Activated naive CD4-positive, alpha-beta T cell treated with anti-CD3 and anti-CD28 coated beads, Interleukin-2, amount 50 U/mL, for 24 hours (primary cell): Measurements from ENCODE around the gene SENP2.
"Not testable (repeated sequence)": the region's sequence is repeated elsewhere in the genome, so short reads cannot be mapped to it uniquely, and the experiment has no call there.

Experiments used
- H3K27ac Mint-ChIP-seq: one replicate; pipeline ENCODE4 v1.8.0; 2021; ENCODE audit warnings: mild to moderate bottlenecking, mixed read lengths
- H3K27me3 Mint-ChIP-seq: one replicate; pipeline ENCODE4 v1.8.0; 2021; ENCODE audit warnings: mixed read lengths
- H3K36me3 Mint-ChIP-seq: one replicate; pipeline ENCODE4 v1.8.0; 2021; ENCODE audit warnings: mixed read lengths
- H3K4me1 Mint-ChIP-seq: one replicate; pipeline ENCODE4 v1.8.0; 2021; ENCODE audit warnings: mixed read lengths
- H3K4me3 Mint-ChIP-seq: one replicate; pipeline ENCODE4 v1.8.0; 2021; ENCODE audit warnings: mild to moderate bottlenecking, mixed read lengths
- H3K9me3 Mint-ChIP-seq: one replicate; pipeline ENCODE4 v1.8.0; 2021; ENCODE audit warnings: mixed read lengths

The SENP2 gene

GRCh38 chr3:185653949-185654757 lies 68.1 kb downstream of the SENP2 start:
- no peaks in the 10 kb centered on the region for H3K9me3 Mint-ChIP-seq
- no peak overlapping the region for H3K27ac Mint-ChIP-seq
- H3K36me3 Mint-ChIP-seq = no peaks in the 10 kb centered on the region
- H3K4me1 Mint-ChIP-seq = no peaks in the 10 kb centered on the region
- no peaks in the 10 kb centered on the region for H3K27me3 Mint-ChIP-seq
- H3K4me3 Mint-ChIP-seq = no peak overlapping the region

GRCh38 chr3:185654758-185655145 lies 68.7 kb downstream of the SENP2 start:
- Mint-ChIP-seq H3K4me3 (no peak overlapping the region), H3K27ac (no peak overlapping the region), H3K9me3 (no peaks in the 10 kb centered on the region), H3K36me3 (no peaks in the 10 kb centered on the region), H3K27me3 (no peaks in the 10 kb centered on the region), H3K4me1 (no peaks in the 10 kb centered on the region)

GRCh38 chr3:185655426-185656320 lies 69.6 kb downstream of the SENP2 start:
- Mint-ChIP-seq H3K4me1 (no peaks in the 10 kb centered on the region), H3K27ac (no peak overlapping the region), H3K36me3 (no peaks in the 10 kb centered on the region), H3K27me3 (no peaks in the 10 kb centered on the region), H3K4me3 (no peak overlapping the region), H3K9me3 (no peaks in the 10 kb centered on the region)

GRCh38 chr3:185656321-185656840 lies 70.3 kb downstream of the SENP2 start:
- no peak overlapping the region for H3K4me3 Mint-ChIP-seq

GRCh38 chr3:185657211-185657610 lies 71.1 kb downstream of the SENP2 start:
- Mint-ChIP-seq H3K9me3 (no peaks in the 10 kb centered on the region), H3K27ac (no peak overlapping the region), H3K27me3 (peaks cover 4% of the 10 kb centered on the region), H3K4me3 (no peak overlapping the region), H3K4me1 (no peaks in the 10 kb centered on the region), H3K36me3 (no peaks in the 10 kb centered on the region)

More at GRCh38 chr3:185656321-185656840, 70.3 kb downstream of the SENP2 start:
- Mint-ChIP-seq H3K27me3 (no peaks in the 10 kb centered on the region), H3K9me3 (no peaks in the 10 kb centered on the region), H3K27ac (no peak overlapping the region), H3K36me3 (no peaks in the 10 kb centered on the region), H3K4me1 (no peaks in the 10 kb centered on the region)

GRCh38 chr3:185657691-185658503 lies 71.8 kb downstream of the SENP2 start:
- H3K36me3 Mint-ChIP-seq = no peaks in the 10 kb centered on the region
- peaks cover 4% of the 10 kb centered on the region for H3K27me3 Mint-ChIP-seq
- no peaks in the 10 kb centered on the region for H3K4me1 Mint-ChIP-seq
- H3K9me3 Mint-ChIP-seq = no peaks in the 10 kb centered on the region
- no peak overlapping the region for H3K4me3 Mint-ChIP-seq
- no peak overlapping the region for H3K27ac Mint-ChIP-seq

GRCh38 chr3:185658504-185658912 lies 72.4 kb downstream of the SENP2 start:
- H3K4me1 Mint-ChIP-seq = no peaks in the 10 kb centered on the region
- peaks cover 4% of the 10 kb centered on the region for H3K27me3 Mint-ChIP-seq
- H3K9me3 Mint-ChIP-seq = no peaks in the 10 kb centered on the region
- no peak overlapping the region for H3K4me3 Mint-ChIP-seq
- no peaks in the 10 kb centered on the region for H3K36me3 Mint-ChIP-seq
- H3K27ac Mint-ChIP-seq = no peak overlapping the region

GRCh38 chr3:185658943-185659342 lies 72.8 kb downstream of the SENP2 start:
- H3K27me3 Mint-ChIP-seq = peaks cover 4% of the 10 kb centered on the region
- no peaks in the 10 kb centered on the region for H3K9me3 Mint-ChIP-seq
- no peak overlapping the region for H3K27ac Mint-ChIP-seq
- no peaks in the 10 kb centered on the region for H3K4me1 Mint-ChIP-seq
- H3K4me3 Mint-ChIP-seq = no peak overlapping the region
- no peaks in the 10 kb centered on the region for H3K36me3 Mint-ChIP-seq

GRCh38 chr3:185659942-185660921 lies 74.1 kb downstream of the SENP2 start:
- peaks cover 7% of the 10 kb centered on the region for H3K27me3 Mint-ChIP-seq

GRCh38 chr3:185661296-185661695 lies 75.2 kb downstream of the SENP2 start:
- not testable (repeated sequence) for H3K4me3 Mint-ChIP-seq, H3K27me3 Mint-ChIP-seq, H3K36me3 Mint-ChIP-seq, H3K4me1 Mint-ChIP-seq, H3K9me3 Mint-ChIP-seq
- peak overlapping the region; percentile 1 for H3K27ac Mint-ChIP-seq

More at GRCh38 chr3:185659942-185660921, 74.1 kb downstream of the SENP2 start:
- Mint-ChIP-seq H3K4me3 (no peak overlapping the region), H3K4me1 (no peaks in the 10 kb centered on the region), H3K9me3 (no peaks in the 10 kb centered on the region), H3K27ac (no peak overlapping the region), H3K36me3 (no peaks in the 10 kb centered on the region)

- Mint-ChIP-seq H3K4me1 (no peaks in the 10 kb centered on the region), H3K4me3 (no peak overlapping the region), H3K27me3 (peaks cover 7% of the 10 kb centered on the region), H3K36me3 (no peaks in the 10 kb centered on the region), H3K9me3 (no peaks in the 10 kb centered on the region), H3K27ac (peak overlapping the region; percentile 52)
These were observed 75.7 kb downstream of the SENP2 start for GRCh38 chr3:185661772-185662171.

GRCh38 chr3:185663929-185664328 lies 77.8 kb downstream of the SENP2 start:
- Mint-ChIP-seq H3K27ac (no peak overlapping the region), H3K9me3 (no peaks in the 10 kb centered on the region), H3K27me3 (peaks cover 7% of the 10 kb centered on the region), H3K36me3 (no peaks in the 10 kb centered on the region), H3K4me3 (no peak overlapping the region), H3K4me1 (no peaks in the 10 kb centered on the region)

- Mint-ChIP-seq H3K4me1 (no peaks in the 10 kb centered on the region), H3K4me3 (no peak overlapping the region), H3K36me3 (no peaks in the 10 kb centered on the region), H3K9me3 (no peaks in the 10 kb centered on the region), H3K27me3 (peaks cover 6% of the 10 kb centered on the region), H3K27ac (no peak overlapping the region)
These were observed 81.5 kb downstream of the SENP2 start for GRCh38 chr3:185667574-185667973.

- no peak overlapping the region for H3K4me3 Mint-ChIP-seq
- peak overlapping the region; percentile 52 for H3K27ac Mint-ChIP-seq
- H3K36me3 Mint-ChIP-seq = peaks cover 7% of the 10 kb centered on the region
- H3K9me3 Mint-ChIP-seq = peaks cover 13% of the 10 kb centered on the region
- no peaks in the 10 kb centered on the region for H3K4me1 Mint-ChIP-seq
- H3K27me3 Mint-ChIP-seq = peaks cover 15% of the 10 kb centered on the region
These were observed 91.2 kb downstream of the SENP2 start for GRCh38 chr3:185677146-185677829.
